ENCODE data around the gene CCDC34.
"Not testable (repeated sequence)": the region's sequence is repeated elsewhere in the genome, so short reads cannot be mapped to it uniquely, and the experiment has no call there.

CCDC34 gene

GRCh38 chr11:27327064-27327463 is 36.0 kb downstream of the CCDC34 start:
- not testable (repeated sequence) for DNase-seq (ENCODE audit: low read depth in 1 of 2, low spot score in 1 of 2)

GRCh38 chr11:27322196-27322595 is 40.8 kb downstream of the CCDC34 start:
- not testable (repeated sequence) for DNase-seq (ENCODE audit: low read depth in 1 of 2, low spot score in 1 of 2)

- DNase-seq (ENCODE audit: low read depth in 1 of 2, low spot score in 1 of 2), result not testable (repeated sequence)
These were observed 41.7 kb downstream of the CCDC34 start for GRCh38 chr11:27321340-27321739.

GRCh38 chr11:27319072-27319471 is 43.9 kb downstream of the CCDC34 start:
- DNase-seq (ENCODE audit: low read depth in 1 of 2, low spot score in 1 of 2), result no peak

- no peak for DNase-seq (ENCODE audit: low read depth in 1 of 2, low spot score in 1 of 2)
These were observed 45.3 kb downstream of the CCDC34 start for GRCh38 chr11:27317751-27318150.

GRCh38 chr11:27315836-27316235 is 47.2 kb downstream of the CCDC34 start:
- DNase-seq (ENCODE audit: low read depth in 1 of 2, low spot score in 1 of 2), result no peak

GRCh38 chr11:27313157-27313821 is 49.7 kb downstream of the CCDC34 start:
- DNase-seq (ENCODE audit: low read depth in 1 of 2, low spot score in 1 of 2), result no peak

GRCh38 chr11:27312110-27312509 is 50.9 kb downstream of the CCDC34 start:
- DNase-seq (ENCODE audit: low read depth in 1 of 2, low spot score in 1 of 2), result no peak

GRCh38 chr11:27310707-27311106 is 52.3 kb downstream of the CCDC34 start:
- DNase-seq (ENCODE audit: low read depth in 1 of 2, low spot score in 1 of 2), result no peak

- DNase-seq (ENCODE audit: low read depth in 1 of 2, low spot score in 1 of 2), result no peak
These were observed 52.8 kb downstream of the CCDC34 start for GRCh38 chr11:27310182-27310581.

- no peak for DNase-seq (ENCODE audit: low read depth in 1 of 2, low spot score in 1 of 2)
These were observed 54.0 kb downstream of the CCDC34 start for GRCh38 chr11:27309046-27309445.

GRCh38 chr11:27307232-27307631 is 55.8 kb downstream of the CCDC34 start:
- DNase-seq (ENCODE audit: low read depth in 1 of 2, low spot score in 1 of 2), result no peak

GRCh38 chr11:27305751-27306150 is 57.3 kb downstream of the CCDC34 start:
- no peak for DNase-seq (ENCODE audit: low read depth in 1 of 2, low spot score in 1 of 2)

- DNase-seq (ENCODE audit: low read depth in 1 of 2, low spot score in 1 of 2), result no peak
These were observed 58.5 kb downstream of the CCDC34 start for GRCh38 chr11:27304514-27304913.

- DNase-seq (ENCODE audit: low read depth in 1 of 2, low spot score in 1 of 2), result no peak
These were observed 59.1 kb downstream of the CCDC34 start for GRCh38 chr11:27303903-27304302.

- no peak for DNase-seq (ENCODE audit: low read depth in 1 of 2, low spot score in 1 of 2)
These were observed 62.0 kb downstream of the CCDC34 start for GRCh38 chr11:27300974-27301373.

GRCh38 chr11:27297616-27298015 is 65.4 kb downstream of the CCDC34 start:
- DNase-seq (ENCODE audit: low read depth in 1 of 2, low spot score in 1 of 2), result no peak

GRCh38 chr11:27296497-27296896 is 66.5 kb downstream of the CCDC34 start:
- no peak for DNase-seq (ENCODE audit: low read depth in 1 of 2, low spot score in 1 of 2)

- DNase-seq (ENCODE audit: low read depth in 1 of 2, low spot score in 1 of 2), result no peak
These were observed 67.1 kb downstream of the CCDC34 start for GRCh38 chr11:27295928-27296327.

- DNase-seq (ENCODE audit: low read depth in 1 of 2, low spot score in 1 of 2), result no peak
These were observed 68.4 kb downstream of the CCDC34 start for GRCh38 chr11:27294654-27295053.

GRCh38 chr11:27293515-27294417 is 69.2 kb downstream of the CCDC34 start:
- no peak for DNase-seq (ENCODE audit: low read depth in 1 of 2, low spot score in 1 of 2)

- DNase-seq (ENCODE audit: low read depth in 1 of 2, low spot score in 1 of 2), result no peak
These were observed 70.4 kb downstream of the CCDC34 start for GRCh38 chr11:27292637-27293010.
